Activated gamma-delta T cell treated with Interleukin-2 at 50 U/mL for 16 hours (primary cell): ENCODE data around the gene SEC62.
A peak's percentile ranks its signal among the peaks of the same experiment; 100 is the strongest.

ENCODE experiments used
- DNase-seq: peaks from one replicate; pipeline ENCODE4 v3.0.0-alpha.2; 2020

Gene SEC62, protein sequence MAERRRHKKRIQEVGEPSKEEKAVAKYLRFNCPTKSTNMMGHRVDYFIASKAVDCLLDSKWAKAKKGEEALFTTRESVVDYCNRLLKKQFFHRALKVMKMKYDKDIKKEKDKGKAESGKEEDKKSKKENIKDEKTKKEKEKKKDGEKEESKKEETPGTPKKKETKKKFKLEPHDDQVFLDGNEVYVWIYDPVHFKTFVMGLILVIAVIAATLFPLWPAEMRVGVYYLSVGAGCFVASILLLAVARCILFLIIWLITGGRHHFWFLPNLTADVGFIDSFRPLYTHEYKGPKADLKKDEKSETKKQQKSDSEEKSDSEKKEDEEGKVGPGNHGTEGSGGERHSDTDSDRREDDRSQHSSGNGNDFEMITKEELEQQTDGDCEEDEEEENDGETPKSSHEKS

DNA sequence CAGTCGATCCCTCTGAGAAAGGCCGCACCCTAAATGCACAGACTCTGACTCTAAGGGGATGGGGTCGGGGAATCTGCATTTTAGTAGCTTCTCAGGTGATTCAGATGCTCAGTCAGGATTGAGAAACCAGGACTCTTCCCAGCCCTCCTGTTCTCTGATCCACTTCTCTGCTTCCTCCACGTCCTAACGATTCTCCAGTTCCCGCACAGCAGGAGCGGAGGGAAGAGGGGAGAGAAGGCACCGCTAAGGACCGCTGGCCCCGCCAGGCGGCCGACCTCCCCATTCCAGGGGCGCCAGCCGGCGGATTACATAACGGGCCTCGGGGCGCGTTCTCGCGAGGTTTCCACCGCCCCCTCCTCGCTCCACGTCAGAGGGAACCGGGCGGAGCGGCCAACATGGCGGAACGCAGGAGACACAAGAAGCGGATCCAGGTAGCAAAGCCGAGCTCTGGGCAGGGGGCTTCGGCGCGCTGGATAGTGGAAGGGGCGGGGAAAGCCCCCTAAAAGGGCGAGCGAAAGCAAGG, at the start of gene SEC62:
Gene SEC62, plus strand, starts transcription at position 380 of the 523 bp plus-strand sequence. Its CDS starts 16 bp downstream, at position 396.
- DNase-seq, result peak; percentile 92

DNA sequence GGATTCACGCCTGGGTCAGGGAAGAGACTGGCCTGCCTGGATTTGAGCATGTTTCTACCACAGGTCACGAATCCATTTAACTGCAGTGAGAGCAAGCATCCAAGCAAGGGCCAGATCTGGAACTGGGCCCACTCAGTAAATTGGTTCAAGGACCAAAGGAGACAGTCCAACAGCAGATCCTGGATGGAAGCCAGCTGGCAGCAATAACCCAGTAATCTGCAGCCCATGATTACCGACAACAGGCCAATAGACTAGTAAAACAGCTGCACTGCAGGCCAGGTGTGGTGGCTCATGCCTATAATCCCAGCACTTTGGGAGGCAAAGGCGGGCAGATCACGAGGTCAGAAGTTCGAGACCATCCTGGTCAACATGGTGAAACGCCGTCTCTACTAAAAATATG, 43.4 kb upstream of the SEC62 start:
- no peak for DNase-seq

DNA sequence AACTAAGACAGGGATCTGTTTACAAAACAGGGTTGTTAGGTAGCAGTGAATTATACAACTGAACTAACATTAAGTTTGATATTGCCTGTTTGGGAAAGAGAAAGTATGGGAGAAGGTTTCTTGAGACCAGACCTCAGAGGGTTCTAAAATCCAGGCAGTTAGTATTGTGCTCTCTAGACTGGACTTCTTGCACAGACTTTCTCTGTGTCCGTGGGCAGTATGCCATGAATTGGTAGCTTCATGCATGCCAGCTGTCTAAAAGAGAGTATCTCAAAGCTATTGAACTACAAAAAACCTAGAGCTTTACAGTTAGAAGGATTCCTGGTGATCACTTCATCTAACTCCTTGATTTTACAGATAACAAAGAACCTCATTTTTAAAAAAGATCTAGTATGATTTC, 42.8 kb upstream of the SEC62 start:
- no peak for DNase-seq

DNA sequence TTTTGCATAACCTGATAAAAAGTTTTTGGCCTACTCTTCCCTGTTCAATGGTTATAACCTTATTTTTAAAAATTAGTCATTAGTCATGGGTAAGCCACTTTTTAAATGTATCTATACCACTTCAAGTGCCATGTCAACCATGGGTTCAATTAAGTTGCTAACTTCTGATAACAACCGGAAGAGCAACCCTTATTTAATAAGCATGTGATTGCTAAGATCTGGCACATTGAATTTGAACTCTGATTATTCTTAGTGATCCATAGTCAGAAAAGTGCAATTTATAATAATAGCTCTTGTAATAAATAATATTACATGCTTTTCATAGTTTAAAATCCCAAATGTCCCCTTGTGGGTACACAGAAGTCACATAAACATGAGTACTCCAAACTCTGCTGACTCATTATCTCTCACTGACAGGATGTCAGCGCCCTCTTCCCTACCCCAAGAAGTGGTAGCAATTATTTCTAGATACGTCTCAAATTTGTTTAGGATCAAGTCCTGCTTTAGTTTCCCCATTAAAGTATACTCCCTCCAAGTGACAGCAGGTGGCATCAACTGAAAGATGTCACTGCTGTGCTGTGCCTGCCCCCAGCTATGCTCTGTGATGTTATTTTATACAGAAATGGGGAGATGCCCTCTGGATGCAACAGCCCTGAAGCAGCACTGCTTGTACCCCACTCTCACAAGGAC, 36.6 kb upstream of the SEC62 start:
- no peak for DNase-seq

DNA sequence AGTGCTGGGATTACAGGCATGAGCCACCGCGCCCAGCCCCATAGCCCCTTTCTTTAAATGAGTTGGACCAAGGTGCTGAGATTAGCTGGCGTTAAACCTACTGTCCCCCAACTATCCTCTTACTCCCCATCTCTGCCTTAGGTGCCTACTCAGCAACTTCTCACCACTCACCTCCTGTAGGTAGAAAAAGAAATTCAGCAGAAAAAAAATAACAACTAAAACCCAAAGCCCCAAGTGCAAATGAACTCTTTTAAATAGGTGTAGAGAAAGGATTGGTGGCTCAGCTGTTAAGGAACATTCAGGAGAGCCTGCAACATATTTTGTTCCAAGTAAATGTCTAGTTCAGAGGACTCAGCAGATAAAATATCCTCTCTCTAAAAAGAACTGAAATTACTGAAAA, 35.8 kb upstream of the SEC62 start:
- no peak for DNase-seq

DNA sequence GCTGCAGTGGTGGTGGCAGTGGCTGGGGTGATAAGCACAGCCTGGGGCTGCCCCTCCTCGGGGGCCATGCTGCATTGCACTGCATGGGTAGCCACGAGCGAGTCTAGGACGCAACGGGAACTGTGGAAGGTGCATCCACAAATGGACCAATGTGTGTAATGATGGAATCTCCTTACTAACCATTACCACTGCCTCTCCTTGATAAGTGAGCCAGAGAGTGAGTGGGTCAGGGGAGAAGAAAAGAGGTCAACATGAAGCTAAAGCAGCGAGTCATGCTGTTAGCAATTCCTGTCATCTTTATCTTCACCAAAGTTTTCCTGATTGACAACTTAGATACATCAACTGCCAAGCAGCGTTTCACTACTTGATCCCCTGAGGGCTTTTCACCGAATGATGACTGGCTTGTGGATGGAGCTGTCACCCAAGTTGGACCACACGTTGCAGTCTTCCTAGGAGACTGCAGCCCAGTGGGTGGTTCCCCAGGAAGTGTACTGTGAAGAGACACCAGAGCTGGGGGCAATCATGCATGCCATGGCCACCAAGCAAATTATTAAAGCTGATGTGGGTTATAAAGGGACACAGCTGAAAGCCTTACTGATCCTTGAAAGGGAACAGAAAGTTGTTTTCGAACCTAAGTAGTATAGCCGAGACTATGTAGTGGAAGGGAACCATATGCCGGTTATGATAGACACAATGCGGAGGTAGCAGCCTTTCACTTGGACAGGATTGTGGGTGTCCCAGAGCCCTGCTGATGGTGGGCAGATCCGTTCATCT, 34.7 kb upstream of the SEC62 start:
- DNase-seq, result no peak

DNA sequence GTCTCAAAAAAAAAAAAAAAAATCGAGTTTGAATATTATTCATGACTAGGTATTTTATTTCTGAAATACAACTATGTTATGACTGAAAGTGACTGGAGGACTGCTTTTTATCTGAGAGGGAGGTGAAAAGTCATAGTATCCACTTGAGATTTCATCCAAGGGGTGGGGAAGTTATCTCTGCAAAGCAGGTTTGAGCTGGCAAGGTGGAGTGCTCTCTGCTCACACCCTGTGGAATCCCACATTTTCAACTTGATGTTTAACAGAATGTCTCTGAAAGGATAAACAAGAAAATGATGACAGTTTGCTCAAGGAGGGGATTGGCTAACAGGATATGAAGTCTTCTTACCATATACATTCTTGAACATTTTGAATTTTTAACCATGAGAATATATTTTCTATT, 27.3 kb upstream of the SEC62 start:
- no peak for DNase-seq

DNA sequence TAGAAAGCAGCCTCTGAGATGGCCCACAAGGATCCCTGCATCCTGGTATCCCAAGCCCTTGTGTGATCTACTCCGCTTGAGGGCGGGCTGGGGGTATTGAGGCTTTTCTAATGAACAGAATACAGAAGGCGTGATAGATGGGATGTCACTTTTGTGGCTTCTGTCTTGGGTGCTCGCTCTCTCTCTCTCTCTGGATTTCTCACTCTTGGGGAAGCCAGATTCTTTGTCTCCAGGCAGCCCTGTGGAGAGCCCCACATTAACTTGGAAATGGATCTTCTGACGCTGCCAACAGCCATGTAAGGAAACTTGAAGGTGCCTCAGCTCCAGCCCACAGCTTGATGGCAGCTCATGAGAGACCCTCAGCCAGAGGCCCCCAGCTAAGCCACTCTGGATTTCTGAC, 26.9 kb upstream of the SEC62 start:
- no peak for DNase-seq

DNA sequence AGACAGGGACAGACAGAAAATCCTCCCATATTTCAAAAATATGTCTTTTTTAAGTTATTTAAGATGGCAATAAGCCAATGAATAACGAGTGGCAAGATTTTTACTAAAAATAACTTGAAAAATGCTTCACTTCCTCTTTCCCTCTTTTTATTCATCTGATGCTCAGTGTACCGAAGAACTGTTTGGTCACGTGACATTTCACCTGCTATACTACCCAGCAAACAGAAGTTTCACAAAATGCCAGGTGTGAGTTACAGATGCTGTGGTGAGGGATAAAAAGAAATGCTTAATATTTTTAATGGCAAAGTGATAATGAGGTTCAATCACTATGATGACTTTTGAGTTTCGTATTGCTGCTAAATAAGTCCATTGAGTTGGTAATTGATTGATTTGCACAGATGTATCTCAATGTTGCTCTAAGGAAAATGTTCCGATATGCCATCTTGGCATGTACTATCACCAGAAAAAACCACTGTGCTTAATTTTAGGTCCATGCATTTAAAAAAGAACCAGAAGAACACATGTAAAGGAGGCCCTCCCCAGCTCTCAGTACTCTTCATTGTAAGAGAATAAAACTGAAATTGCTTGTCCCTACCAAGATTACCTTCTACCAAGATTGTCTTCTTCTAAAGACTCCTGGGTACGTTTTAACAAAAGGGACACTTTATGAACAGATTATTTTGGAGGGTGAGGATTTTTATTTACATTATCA, 26.0 kb upstream of the SEC62 start:
- DNase-seq, result no peak

DNA sequence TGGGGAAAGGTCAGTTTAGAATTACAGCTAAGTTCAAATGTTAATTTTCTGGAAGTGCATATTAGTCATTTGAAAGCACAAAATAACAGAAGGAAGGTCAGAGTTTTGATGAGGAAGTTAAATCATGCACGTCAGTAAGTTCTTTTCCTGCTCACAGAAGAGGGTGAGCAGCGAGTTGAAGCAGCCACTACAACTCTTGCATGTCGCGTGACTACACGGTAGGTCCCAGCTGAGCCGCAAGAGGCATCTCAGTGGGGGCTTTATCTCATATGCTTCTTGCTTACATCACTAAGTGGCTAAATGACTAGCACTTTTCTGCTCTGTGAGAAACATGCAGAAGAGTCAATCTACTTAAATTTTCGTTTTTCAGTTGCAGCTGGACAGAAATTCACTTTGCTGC, 21.3 kb upstream of the SEC62 start:
- DNase-seq, result peak; percentile 14

DNA sequence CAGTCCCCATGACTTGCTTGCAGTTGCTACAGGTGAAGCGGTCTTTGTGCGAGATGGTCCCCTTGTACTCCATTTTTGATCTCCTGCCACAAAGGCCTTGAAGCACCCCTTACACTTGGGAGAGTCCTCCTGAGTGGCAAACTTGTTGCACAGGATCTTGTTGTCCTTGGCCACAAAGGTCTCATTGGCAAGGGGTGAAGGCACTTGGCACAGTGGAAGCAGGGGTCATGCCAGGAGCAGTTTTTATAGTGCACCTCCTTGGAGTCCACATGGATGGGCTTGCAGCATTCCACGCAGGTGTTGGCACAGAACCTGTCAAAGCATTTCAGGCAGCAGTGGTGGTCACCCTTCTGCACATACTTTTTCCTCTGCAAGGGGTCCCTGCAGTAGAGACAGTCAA, 20.3 kb upstream of the SEC62 start:
- no peak for DNase-seq

DNA sequence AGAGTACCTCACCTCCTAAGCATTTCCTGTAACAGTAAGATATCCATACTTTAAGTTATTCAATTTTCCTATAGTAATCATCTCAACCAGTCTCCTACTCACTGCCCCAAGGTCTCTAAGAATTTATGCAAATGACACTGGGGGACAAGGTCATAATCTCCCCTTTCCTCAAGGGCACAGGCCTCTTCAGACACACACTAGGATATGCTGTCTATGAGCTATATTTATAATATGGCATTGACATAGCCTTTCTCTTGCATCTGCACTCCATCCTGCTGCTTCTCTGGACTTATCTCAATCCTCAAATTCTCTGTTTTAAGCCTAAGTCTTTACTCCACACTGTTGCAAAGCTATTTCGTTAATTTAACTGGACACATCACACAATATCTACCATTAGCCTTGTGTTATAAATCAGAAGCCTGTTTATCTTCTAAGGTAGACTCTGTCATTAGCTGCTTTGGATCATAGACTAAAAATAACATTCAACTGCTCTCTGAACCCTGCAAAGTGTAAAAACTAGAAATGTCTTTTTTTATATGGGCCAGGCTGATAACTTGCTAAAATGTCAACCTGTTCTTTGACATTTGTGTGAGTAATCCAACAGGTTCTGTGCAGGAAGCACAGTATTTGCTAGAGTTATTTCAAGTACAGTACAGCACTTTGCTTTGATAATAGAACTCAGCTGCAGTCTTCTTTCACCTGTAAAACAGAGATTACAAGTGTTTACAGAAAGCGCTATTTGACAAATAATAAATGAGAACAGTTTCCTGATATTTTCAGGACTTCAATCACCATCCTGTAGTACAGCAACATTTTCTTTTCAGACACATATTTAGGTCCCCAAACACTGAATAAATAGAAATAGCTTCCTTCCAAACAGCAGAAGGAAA, 17.8 kb upstream of the SEC62 start:
- no peak for DNase-seq

DNA sequence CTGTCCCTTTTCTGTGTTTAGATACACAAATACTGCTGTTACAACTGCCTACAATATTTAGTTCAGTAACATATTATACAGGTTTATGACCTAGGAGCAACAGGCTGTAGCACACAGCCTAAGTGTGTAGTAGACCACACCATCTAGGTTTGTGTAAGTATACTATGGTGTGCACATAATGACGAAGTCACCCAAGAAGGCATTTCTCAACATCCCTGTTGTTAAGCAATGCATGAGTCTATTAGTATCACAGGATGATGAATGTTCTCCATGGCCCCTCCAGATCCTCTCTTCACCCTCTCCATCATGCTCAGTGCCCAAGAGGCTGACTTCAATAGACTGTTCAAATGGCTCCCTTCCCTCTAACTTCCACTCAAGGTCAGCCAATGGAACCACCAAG, 14.6 kb upstream of the SEC62 start:
- no peak for DNase-seq

DNA sequence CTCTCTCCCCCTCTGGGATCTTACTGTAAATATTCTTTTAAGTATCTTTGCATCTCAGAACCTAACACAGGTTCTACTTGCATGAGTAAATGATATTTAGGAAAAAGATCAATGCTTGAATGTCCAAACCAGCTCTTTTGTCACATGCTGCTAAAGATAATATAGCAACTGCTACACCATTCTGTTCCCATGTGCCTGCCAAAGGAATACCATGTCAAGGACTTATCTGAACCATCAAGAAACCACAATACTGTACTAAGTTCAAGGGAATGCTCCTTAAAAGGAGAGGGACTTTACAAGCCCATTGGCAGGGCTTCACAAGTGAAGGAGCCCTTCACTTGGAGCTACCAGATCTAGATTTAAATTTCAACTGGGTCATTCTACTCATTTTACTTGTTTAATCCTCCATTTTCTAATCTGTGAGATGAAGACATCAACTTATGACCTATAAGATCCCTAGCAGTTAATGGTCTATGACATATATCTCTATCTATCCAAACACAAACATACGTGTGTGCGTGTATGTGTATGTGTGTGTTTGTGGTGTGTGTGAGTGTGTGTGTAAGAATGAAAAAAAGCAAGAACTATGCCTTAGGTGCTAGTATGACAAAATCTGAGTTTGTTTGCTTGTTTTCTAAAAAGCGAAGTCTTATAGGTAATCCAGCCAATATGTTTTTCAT, 13.0 kb upstream of the SEC62 start:
- no peak for DNase-seq

DNA sequence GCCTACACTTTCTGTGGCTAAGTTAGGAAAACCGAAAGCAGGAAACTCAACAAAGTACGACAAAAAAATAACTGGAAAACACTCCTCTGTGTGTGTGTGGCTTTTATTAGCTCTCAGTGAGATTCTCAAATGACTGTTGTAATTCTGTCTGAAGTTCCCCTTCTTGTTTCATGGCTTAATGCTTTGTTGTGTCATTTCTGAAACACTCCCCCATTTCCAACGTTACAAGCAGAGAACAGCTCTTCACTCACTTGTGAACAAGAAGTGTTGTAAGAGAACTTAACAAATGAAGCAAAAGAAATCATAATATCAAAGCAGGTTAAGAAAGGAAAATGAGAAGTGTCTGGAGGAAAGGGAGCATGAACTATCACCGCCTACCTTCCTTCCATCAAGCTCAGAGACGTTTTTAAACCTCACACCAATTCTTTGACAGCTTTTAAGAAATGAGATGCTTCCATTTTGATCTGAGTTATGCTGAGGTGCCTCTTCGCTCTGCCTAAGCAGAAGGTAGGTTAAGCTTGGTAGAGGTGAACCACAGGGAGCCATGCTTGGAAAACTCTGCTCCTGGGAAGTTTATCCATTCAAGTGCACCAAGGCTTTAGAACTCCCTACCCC, 12.4 kb upstream of the SEC62 start:
- DNase-seq, result no peak

DNA sequence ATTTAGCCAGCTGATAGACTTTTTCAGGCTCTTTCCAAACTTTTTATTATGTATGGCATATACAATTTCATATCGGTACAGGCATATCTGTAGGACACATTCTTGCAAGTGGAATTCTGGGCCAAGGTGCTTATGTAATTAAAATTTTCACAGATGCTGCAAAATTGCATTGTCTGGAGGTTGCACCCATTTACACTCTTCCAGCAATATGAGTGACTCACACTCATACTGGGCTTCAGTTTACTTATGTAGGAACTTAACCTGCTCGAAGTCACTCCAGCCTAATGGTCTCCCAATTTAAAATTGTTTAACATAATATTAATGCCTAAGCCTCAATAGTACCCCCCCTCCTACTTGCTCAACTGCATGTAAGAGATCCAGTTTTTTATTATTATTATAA, 11.2 kb upstream of the SEC62 start:
- DNase-seq, result no peak

DNA sequence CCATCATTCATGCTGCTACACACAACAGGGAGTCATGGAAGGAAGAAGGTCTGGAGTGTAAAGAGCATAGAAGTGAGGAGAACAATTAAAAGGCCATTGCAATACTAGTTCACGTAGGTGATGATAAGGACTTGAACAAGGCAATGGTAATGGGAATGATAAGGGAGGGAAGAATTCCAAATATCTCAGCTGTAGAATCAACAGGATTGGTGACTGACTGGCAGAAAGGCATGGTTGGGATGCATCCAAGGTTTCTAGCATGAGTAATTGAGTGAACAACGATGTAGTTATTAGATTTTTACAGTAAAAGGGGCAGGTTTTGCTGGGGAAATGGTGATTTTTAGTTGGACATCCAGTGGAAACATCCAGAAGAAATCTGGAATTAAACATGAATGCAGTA, 2.4 kb upstream of the SEC62 start:
- no peak for DNase-seq

DNA sequence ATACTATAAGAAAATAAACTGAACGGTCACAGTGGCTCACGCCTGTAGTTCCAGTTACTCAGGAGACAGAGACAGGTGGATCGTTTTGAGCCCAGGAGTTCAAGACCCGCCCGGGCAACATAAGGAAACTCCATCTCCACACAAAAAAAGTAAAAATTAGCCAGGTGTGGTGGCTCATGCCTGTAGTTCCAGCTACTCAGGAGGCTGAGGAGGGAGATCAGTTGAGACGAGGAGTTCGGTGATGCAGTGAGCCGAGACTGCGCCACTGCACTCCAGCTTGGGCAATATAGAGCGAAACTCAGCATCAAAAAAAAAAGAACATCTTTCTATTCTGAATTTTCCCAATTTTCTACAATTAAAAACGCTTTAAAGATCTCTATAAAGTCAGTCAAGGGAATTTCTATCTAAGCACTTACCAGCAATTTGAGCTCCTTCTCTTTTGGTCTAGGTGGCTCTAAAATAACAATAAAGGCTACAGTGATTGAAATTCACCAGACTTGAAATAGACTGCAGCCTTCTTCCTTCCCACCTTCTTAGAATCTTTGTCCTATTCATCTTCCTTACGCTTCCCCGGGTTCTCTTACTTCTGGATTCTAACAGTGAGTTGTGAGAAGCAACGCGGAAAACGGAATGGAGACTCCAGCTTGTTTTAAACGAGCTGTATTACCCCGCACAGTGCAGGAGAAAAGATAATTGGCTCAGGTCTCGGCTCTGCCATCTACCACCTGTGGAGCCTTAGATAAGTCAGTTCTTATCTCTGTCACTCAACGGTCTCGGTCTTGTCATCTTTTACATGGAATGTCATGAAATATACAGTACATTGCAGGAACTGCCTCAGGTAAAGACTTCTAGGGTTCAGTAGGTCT, 812 bp upstream of the SEC62 start:
- no peak for DNase-seq
